LNCAP (cell line): ENCODE results near the gene HYOU1.

Source experiments
- TF ChIP-seq, protein P1 (sequence below): fragments of 450-650 bp; IDR thresholded peaks from 2 replicates; pipeline ENCODE4 v1.5.1; 2017; ENCODE audit warnings: mild to moderate bottlenecking

HYOU1 gene

DNA sequence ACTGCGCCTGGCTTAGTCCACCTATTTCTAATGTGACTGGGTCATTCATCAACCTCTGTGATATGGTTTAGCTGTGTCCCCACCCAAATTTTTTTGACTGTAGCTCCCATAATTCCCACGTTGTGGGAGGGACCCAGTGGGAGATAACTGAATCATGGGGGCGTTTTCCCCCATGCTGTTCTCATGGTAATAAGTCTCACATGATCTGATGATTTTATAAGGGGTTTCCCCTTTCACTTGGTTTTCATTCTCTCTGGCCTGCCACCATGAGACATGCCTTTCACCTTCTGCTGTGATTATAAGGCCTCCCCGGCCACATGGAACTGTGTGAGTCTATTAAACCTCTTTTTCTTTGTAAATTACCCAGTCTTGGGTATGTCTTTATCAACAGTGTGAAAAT is 50.3 kb downstream of the HYOU1 start:
- TF ChIP-seq, protein P1, sequence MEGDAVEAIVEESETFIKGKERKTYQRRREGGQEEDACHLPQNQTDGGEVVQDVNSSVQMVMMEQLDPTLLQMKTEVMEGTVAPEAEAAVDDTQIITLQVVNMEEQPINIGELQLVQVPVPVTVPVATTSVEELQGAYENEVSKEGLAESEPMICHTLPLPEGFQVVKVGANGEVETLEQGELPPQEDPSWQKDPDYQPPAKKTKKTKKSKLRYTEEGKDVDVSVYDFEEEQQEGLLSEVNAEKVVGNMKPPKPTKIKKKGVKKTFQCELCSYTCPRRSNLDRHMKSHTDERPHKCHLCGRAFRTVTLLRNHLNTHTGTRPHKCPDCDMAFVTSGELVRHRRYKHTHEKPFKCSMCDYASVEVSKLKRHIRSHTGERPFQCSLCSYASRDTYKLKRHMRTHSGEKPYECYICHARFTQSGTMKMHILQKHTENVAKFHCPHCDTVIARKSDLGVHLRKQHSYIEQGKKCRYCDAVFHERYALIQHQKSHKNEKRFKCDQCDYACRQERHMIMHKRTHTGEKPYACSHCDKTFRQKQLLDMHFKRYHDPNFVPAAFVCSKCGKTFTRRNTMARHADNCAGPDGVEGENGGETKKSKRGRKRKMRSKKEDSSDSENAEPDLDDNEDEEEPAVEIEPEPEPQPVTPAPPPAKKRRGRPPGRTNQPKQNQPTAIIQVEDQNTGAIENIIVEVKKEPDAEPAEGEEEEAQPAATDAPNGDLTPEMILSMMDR = no peak

DNA sequence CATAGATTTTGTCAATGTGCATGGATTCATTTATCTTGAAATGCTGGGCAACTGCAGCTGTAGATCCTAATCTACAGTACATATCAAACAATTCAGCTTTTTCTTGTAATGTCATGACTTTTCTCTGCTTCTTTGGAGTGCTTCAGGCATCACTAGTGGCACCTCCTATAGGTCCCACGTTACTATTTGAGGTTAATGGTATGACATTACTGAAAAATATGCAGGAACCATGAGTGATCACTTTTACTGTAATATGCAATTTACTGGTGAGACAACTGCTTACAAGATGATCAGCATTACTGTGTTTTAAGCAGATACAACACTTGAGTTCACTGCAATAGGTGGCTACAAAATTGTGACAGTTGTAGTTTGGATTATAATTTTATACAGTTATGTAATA is 56.1 kb downstream of the HYOU1 start:
- TF ChIP-seq, protein P1 = no peak

DNA sequence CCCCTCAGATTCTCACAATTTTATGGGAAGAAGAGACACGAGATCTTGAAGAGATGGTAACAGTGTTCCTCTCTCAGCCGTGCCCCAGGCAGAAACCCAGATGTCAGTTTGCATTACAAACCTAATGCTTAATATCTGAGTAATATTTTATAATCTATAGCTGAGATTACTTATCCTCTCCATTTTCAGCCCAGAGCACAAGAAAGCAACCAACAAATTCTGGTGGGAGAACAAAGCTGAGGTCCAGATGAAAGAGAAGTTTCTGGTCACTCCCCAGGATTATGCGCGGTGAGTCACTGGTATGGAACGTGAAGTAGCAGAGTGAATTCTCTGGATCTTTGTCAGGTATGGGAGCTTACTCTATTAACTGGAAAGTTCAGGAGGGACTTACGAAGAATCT is 58.2 kb downstream of the HYOU1 start:
- TF ChIP-seq, protein P1 = no peak

DNA sequence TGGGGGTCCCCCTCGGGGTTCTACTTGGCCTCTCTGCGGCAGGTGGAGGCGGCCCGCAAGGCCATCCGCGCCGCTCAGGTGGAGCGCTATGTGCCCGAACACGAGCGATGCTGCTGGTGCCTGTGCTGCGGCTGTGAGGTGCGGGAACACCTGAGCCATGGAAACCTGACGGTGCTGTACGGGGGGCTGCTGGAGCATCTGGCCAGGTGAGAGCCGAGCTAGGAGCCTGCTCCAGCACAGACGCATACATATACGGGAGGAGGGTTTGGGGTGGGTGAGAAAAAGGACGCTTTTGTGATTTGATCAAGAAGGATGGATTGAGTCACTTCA is 58.7 kb downstream of the HYOU1 start:
- TF ChIP-seq, protein P1 = no peak

DNA sequence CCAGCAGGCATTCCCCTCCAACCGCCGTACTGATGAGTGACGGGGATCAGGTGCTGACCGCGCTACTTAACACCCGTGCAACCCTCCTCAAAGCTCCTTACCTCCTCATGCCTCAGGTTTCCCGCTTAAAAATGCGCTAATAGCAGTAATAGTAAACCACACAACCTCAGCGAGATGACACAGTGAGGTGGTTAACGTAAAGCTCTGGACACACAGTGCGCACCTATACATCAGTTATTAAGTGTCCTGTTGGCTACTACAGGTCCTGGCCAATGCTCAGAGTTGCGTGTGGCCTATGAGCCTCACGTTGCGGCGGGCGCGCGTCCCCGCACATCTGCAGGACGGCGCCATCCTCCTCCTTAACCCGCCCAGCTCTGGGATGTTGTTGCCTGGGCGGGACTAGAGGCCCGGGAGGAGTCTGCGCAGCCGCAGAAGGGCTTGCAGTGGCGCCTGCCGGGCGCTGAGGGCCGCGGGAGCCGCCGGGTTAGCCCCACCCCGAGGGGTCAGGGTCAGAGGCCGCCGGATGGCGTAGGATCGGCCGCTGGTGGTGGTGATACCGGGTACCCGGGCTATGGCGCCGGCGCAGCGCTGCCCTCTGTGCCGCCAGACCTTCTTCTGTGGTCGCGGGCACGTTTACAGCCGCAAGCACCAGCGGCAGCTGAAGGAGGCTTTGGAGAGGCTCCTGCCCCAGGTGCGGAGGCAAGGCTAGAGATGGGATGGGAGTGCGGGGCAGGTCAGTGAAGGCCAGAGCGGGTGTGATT is 59.2 kb downstream of the HYOU1 start, which contains the start of gene CENATAC:
Gene CENATAC (plus strand): TSS at position 512 of the 761 bp plus-strand sequence. CDS start 60 bp downstream, at position 572.
- TF ChIP-seq, protein P1 = no peak

DNA sequence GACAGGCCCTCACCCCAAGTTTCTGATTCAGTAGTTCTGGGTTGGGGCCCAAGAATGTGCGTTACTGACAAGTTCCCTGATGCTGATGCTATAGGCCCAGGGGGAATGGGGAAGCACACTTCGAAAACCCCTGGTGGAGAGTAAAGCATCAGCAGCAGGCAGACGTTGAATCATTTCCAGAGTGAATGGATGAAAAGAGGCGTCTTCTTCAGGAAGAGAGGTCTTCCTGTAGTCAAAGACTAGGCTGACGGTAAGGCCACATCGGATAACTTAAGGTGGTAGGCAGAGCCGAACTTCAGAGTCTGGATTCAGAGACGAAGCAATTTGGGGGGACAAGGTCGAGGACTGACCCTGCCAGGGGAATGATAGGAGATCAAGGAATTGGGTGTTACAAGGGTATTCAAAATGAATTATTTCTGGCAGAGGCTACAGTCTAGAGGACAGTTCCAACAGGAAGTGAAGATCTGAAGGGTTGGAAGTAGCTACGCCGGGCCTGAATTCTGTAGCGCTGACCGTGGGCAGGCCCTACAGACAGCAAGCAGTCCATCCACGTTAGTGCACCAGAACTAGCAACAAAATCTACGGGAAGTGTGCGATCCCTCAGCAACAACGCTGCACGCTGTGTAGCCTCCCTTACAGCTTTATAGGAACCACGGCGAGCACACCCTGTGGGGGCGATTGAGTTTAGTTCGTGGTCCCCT is 59.9 kb downstream of the HYOU1 start:
- TF ChIP-seq, protein P1 = no peak
